ENCODE results near the gene UBE2G1.

UBE2G1 gene

GRCh38 chr17:4326112-4326511 is 40.4 kb downstream of the UBE2G1 start:
- no peak for DNase-seq (ENCODE audit: low read depth in 2 of 2)
- H3K4me3 ChIP-seq (replicated peaks in 1 of 2; ENCODE audit: low read depth in 2 of 2, low read length in 2 of 2): no peak overlapping the region
- TF ChIP-seq, protein P1, sequence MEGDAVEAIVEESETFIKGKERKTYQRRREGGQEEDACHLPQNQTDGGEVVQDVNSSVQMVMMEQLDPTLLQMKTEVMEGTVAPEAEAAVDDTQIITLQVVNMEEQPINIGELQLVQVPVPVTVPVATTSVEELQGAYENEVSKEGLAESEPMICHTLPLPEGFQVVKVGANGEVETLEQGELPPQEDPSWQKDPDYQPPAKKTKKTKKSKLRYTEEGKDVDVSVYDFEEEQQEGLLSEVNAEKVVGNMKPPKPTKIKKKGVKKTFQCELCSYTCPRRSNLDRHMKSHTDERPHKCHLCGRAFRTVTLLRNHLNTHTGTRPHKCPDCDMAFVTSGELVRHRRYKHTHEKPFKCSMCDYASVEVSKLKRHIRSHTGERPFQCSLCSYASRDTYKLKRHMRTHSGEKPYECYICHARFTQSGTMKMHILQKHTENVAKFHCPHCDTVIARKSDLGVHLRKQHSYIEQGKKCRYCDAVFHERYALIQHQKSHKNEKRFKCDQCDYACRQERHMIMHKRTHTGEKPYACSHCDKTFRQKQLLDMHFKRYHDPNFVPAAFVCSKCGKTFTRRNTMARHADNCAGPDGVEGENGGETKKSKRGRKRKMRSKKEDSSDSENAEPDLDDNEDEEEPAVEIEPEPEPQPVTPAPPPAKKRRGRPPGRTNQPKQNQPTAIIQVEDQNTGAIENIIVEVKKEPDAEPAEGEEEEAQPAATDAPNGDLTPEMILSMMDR (IDR thresholded peaks at IDR 0.05; ENCODE audit: low read depth, low read length): no peak

- TF ChIP-seq, protein P1 (IDR thresholded peaks at IDR 0.05; ENCODE audit: low read depth, low read length): no peak
- no peak for DNase-seq (ENCODE audit: low read depth in 2 of 2)
- H3K4me3 ChIP-seq (replicated peaks in 1 of 2; ENCODE audit: low read depth in 2 of 2, low read length in 2 of 2): no peak overlapping the region
These were observed 42.0 kb downstream of the UBE2G1 start for GRCh38 chr17:4324463-4324862.

- TF ChIP-seq, protein P1 (IDR thresholded peaks at IDR 0.05; ENCODE audit: low read depth, low read length): no peak
- no peak overlapping the region for H3K4me3 ChIP-seq (replicated peaks in 1 of 2; ENCODE audit: low read depth in 2 of 2, low read length in 2 of 2)
- DNase-seq (ENCODE audit: low read depth in 2 of 2): no peak
These were observed 47.3 kb downstream of the UBE2G1 start for GRCh38 chr17:4319221-4319620.

DNA sequence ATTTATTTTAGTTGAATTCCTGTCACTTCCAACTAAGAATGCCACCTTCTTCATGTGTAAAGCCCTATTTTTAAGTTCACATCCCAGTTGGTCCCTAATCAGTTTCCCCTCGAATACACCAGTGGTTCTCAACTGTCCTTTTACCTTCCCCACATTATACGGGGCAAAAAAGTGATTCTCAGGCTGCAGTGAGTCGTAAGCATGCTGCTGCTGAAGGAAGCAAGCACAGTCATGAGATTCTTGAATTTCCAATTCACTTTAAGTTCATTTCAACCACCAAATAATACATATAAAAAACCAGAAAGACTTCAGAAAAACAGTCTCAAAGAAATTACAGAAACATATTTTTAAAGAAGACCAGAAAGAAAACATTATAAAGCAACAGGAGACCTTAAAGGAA is 47.9 kb downstream of the UBE2G1 start:
- DNase-seq (ENCODE audit: low read depth in 2 of 2): peak in 1 of 2 donors; percentile 33

GRCh38 chr17:4318186-4318585 is 48.3 kb downstream of the UBE2G1 start:
- H3K4me3 ChIP-seq (replicated peaks in 1 of 2; ENCODE audit: low read depth in 2 of 2, low read length in 2 of 2): no peak overlapping the region
- DNase-seq (ENCODE audit: low read depth in 2 of 2): no peak

More for the DNA sequence above, 47.9 kb downstream of the UBE2G1 start:
- TF ChIP-seq, protein P1 (IDR thresholded peaks at IDR 0.05; ENCODE audit: low read depth, low read length): no peak
- H3K4me3 ChIP-seq (replicated peaks in 1 of 2; ENCODE audit: low read depth in 2 of 2, low read length in 2 of 2): no peak overlapping the region

GRCh38 chr17:4317610-4318009 is 48.9 kb downstream of the UBE2G1 start:
- no peak for DNase-seq (ENCODE audit: low read depth in 2 of 2)
- TF ChIP-seq, protein P1 (IDR thresholded peaks at IDR 0.05; ENCODE audit: low read depth, low read length): no peak
- H3K4me3 ChIP-seq (replicated peaks in 1 of 2; ENCODE audit: low read depth in 2 of 2, low read length in 2 of 2): no peak overlapping the region

More at GRCh38 chr17:4318186-4318585, 48.3 kb downstream of the UBE2G1 start:
- TF ChIP-seq, protein P1 (IDR thresholded peaks at IDR 0.05; ENCODE audit: low read depth, low read length): no peak

DNA sequence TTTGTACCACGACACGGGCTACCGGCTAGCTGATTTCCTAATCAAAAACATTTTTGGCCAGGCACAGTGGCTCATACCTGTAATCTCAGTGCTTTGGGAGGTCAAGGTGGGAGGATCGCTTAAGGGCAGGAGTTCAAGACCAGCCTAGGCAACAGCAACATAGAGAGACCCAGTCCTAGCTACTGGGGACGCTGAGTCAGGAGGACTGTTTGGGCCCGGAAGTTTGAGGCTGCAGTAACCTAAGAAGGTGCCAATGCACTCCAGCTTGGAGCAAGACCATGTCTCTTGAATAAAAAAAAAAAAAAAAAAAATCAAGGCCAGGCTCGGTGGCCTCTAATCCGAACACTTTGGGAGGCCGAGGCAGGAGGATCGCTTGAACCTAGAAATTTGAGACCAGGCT is 49.8 kb downstream of the UBE2G1 start:
- TF ChIP-seq, protein P1 (IDR thresholded peaks at IDR 0.05; ENCODE audit: low read depth, low read length): no peak
- H3K4me3 ChIP-seq (replicated peaks in 1 of 2; ENCODE audit: low read depth in 2 of 2, low read length in 2 of 2): no peak overlapping the region
- no peak for DNase-seq (ENCODE audit: low read depth in 2 of 2)
